MG63 (cell line): ENCODE results near the gene ADAMTS2. TPM values are rescaled to one million over a fixed set of nuclear protein-coding genes. Genes with fewer than 3 reads are reported as not detected.

Source experiments
- DNase-seq: peaks from one replicate; pipeline ENCODE4 v3.0.0-alpha.2; 2020
- H3K27me3 ChIP-seq: fragments of 250-450 bp; sonication (Bioruptor Pico); 2 replicates; pipeline ENCODE4 v1.5.1; 2020; ENCODE audit warnings: mild to moderate bottlenecking, moderate library complexity
- H3K36me3 ChIP-seq: fragments of 250-450 bp; sonication (Bioruptor Pico); 2 replicates; pipeline ENCODE4 v1.5.1; 2020; ENCODE audit warnings: mild to moderate bottlenecking, moderate library complexity
- H3K4me3 ChIP-seq: fragments of 250-450 bp; sonication (Bioruptor Pico); 2 replicates; pipeline ENCODE4 v1.5.1; 2020; ENCODE audit warnings: mild to moderate bottlenecking, moderate library complexity
- H3K9me3 ChIP-seq: fragments of 250-450 bp; sonication (Bioruptor Pico); 2 replicates; pipeline ENCODE4 v1.5.1; 2020; ENCODE audit warnings: mild to moderate bottlenecking, moderate library complexity
- total RNA-seq: library from RNA; depleted of rRNA; stranded (reverse); fragments of >200 nt; shearing (Covaris generic); gene quantifications from 2 replicates; pipeline ENCODE4 v1.2.3, GENCODE V29; 2014; ENCODE audit warnings: low replicate concordance

ADAMTS2 gene
- total RNA-seq, 1 experiment from 2014 or later: 141 TPM

DNA sequence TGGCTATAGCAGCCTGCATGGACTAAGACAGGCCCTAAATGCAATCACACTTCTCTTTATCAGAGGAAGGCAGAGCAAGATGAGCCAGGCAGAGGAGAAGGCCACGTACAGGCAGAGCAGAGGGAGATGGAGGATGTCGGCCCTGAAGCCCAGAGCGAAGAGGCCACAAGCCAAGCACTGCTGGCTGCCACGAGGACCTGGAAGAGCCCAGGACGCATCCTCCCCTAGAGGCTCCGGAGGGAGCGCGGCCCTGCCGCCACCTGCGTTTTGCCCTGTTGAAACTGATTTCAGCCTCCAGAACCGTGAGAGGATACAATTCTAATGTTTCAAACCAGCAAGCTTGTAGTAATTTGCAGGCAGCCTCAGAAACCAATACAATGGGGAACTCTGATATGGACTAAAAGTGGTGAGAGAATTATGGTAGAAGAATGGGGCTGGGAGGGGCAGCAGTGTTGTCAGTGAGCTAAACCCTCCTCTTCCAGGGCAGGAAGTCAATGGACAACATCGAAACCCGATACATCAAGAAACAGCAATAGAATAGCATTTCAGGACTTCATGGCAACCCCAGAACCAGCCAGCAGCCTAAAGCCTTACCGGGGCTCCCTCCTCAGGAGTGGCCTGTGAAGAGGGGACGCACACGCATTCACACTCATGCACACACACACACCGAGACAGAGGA, 32.6 kb downstream of the ADAMTS2 start:
- Histone ChIP-seq H3K36me3 (peaks cover 38% of the 10 kb centered on the region), H3K4me3 (no peak overlapping the region), H3K27me3 (no peaks in the 10 kb centered on the region), H3K9me3 (peaks cover 15% of the 10 kb centered on the region)
- no peak for DNase-seq

DNA sequence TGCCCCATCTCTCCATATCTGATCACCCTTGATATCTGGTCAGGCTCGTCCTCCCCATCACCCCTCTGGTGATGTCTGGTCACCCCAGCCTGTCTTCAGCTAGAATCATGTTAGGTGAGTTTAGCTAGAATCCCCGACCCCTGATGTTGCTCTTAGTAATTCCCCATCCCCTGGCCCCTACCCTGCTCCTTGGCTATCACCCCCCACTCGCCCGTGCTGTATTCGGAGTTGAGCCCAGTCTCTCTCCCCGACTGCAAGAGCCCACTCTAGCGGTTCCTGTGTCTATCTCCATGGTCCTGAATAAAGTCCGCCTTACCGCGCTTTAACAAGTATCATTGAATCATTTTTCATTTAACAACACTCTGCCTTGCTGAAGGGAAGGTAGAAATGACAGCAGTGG, 33.7 kb downstream of the ADAMTS2 start:
- no peak overlapping the region for H3K4me3 ChIP-seq
- no peaks in the 10 kb centered on the region for H3K27me3 ChIP-seq
- DNase-seq: no peak
- H3K36me3 ChIP-seq: peaks cover 31% of the 10 kb centered on the region
- peaks cover 10% of the 10 kb centered on the region for H3K9me3 ChIP-seq

DNA sequence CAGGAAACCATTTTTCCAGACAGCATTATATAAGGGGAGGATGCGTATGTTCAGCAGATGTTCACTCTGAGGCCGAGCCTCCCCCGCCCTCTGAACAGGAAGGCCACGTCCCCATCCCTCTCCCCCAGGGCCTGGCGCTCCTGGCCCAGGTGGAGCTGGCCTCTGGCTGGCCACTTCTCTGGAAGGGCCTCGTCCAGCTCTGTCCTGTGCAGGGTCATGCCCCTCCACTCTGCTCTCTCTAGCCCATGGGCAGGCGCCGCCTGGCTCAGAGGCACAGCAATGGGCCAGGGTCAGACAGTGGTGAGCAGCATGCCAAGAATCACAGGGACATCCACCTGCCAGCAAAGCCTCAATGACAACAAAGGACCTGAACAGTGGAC, 34.2 kb downstream of the ADAMTS2 start:
- Histone ChIP-seq H3K4me3 (no peak overlapping the region), H3K36me3 (peaks cover 26% of the 10 kb centered on the region), H3K9me3 (peaks cover 5% of the 10 kb centered on the region), H3K27me3 (no peaks in the 10 kb centered on the region)
- DNase-seq: no peak

DNA sequence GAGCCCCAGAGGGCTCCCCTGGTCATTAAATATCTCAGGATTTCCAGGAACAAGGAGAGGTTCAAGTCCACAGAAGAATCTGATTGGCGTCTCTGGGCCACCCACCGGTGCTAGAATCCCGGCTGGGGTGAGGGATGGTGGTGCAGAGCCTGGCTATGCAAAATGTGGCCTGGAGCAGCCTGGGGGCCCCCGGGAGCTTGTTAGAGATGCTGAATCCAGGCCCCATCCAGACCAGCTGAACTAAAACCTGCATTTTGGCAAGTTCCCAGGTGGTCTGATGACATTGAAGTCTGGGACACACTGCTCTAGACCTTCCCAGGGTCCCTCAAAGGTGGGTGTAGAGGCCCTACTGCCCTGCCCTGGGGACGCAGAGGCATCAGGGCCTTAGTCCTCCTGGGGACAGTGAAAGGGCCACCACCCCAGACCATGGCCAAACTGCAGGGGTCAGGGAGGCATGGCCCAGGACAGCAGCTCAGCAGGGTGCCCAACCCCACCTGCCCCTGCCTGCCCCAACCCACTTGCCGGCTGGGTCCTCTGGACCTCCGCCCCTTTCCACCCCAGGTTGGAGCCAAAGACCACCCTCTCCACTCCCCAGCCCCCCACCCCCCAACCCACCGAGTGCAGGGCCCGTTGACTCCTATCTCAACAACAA, 34.7 kb downstream of the ADAMTS2 start:
- DNase-seq: no peak
- Histone ChIP-seq H3K4me3 (no peak overlapping the region), H3K9me3 (peaks cover 2% of the 10 kb centered on the region; the same call in 1 of the 2 replicates)

DNA sequence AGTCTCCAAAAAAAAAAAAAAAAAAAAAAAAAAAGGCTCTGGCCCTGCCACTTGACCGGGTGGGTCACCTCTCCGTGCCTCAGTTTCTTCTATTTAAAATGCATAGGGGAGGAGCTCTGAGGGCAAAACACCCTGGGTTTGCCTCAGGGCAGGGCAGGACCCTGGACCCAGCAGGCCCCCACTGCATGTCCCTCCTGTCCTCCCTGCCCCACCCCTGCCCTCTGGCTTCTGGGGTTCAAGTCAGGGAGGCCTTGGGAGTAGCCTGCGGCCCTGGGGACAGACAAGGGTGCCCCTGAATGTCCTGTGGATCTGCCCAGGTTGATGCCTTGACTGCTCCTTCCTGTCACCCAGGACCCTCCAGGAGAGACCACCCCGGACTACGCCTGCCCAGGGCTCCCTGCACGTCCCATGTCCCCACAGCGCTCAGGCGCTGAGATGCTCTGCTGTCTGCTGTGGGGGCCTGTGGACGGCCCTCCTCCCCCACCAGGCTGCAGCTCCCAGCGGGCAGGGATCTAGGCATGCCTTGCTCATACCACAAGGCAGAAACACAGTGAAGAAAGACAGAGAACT, 35.4 kb downstream of the ADAMTS2 start:
- no peak overlapping the region for H3K4me3 ChIP-seq
- peaks cover 18% of the 10 kb centered on the region for H3K36me3 ChIP-seq
- H3K9me3 ChIP-seq: peaks cover 8% of the 10 kb centered on the region
- H3K27me3 ChIP-seq: no peaks in the 10 kb centered on the region
- DNase-seq: no peak

More for the DNA sequence above, 34.7 kb downstream of the ADAMTS2 start:
- peaks cover 20% of the 10 kb centered on the region for H3K36me3 ChIP-seq
- H3K27me3 ChIP-seq: no peaks in the 10 kb centered on the region

DNA sequence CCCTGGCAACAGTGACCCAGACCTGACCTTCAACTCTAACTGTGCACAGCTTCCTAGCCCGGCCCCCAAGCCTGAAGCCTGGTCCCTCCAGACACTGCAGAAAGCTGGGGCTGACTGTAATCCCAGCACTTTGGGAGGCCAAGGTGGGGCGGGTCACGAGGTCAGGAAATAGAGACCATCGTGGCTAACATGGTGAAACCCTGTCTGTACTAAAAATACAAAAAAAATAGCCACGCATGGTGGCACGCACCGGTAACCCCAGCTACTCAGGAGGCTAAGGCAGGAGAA, 35.9 kb downstream of the ADAMTS2 start:
- Histone ChIP-seq H3K9me3 (peaks cover 8% of the 10 kb centered on the region), H3K4me3 (no peak overlapping the region), H3K36me3 (peaks cover 18% of the 10 kb centered on the region), H3K27me3 (no peaks in the 10 kb centered on the region)
- no peak for DNase-seq

DNA sequence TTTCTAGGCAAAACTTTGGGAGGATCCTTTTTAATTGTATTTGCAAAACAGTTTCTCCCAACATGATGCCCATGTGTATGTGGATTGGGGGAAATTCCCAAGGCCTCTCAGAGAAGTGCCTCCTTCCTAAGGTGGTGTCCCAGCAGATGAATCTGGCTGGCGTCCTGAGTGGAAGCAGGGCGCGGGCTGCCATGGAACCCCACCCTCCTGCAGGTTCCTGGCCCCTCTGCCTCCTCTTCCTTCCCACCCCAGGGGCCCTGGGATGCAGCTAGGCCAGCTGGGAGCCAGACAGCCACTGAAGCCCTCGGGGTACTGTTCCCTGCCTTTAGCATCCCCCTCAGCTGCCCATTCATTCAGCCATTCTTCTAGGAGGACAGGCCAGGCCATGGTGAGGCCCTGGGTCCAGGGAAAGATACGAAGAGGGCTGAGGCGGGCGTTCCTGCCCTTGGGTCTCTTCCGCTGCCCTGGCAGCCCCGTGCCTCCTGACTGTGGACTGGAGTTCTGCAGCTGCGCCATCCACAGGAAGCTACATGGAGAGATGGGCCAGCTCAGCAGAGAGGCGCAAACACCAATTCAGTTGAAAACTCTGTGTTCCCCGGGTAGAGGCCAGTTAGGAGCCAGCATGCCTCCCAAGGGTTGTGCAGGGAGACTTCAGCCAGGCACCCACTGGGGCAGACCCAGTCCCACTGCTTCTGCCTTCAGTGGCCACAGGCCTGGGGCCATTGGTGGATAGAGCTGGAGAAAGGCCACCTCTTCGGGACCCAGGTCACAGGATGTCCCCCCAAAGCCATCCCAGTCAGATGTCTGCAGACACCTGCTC, 36.5 kb downstream of the ADAMTS2 start:
- no peak for DNase-seq
- Histone ChIP-seq H3K4me3 (no peak overlapping the region), H3K27me3 (no peaks in the 10 kb centered on the region), H3K9me3 (peaks cover 8% of the 10 kb centered on the region), H3K36me3 (peaks cover 18% of the 10 kb centered on the region)

DNA sequence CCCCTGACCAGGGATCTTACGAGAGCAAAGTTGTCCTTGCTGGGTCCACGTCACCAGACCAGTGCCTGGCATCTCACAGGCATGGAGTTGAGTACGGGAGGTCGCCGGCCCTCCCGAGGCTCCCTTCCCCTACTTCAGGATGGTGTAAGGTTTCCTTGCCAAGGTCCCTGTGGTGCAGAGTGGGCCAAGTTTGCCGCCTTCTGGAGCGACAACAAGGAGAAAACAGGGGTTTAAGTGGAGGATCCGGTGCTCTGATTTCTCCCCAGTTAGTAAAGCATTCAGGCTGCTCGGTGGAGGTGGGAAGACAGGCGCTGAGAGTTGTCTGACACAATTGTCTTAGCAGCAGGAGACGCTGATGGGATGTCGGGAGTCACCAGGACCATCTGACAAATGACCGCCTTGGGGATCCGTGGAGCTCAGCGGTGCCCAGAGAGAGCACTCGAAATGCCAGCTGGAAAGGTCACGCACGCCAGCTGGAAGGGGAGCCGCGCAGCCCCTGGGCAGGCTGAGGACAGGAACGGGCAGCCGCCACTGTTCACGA, 37.3 kb downstream of the ADAMTS2 start:
- no peak for DNase-seq
- H3K36me3 ChIP-seq: peaks cover 18% of the 10 kb centered on the region
- no peak overlapping the region for H3K4me3 ChIP-seq
- H3K9me3 ChIP-seq: peaks cover 8% of the 10 kb centered on the region
- no peaks in the 10 kb centered on the region for H3K27me3 ChIP-seq

DNA sequence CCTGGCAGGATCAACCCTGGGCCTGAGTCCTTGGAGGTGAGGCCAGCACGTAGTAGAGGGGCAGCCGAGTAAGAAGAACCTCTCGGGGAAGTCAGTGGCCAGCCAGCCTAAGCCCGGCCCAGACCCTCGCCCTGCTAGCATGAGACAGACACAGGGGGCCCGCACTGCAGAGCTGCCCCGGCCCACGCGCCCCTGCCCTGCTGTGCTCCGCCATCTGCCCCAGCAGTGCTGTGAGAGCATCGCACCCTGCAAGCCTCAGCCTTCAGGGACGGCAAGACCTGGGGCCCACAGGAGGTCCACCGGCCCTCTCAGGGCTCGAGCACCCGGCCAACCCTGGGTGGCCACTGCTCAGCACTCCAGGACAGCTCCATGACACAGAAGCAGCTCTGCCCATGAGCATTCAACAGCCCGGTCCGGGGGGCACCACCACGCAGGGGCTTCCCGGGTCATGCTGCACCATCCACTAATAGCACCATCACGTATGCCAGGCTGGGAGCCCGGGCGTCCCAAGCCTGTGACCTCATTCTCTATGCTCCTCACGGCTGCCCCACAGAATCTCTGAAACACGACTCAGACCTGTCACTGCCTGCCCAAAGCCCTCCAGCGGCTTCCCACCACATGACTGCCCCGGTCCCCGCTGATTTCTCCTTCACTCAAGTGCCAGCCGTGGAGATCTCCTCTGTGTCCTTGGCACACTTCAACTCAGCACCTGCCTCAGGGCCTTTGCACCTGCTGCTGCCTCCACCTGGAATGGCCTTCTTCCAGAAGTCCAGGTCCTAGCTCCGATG, 38.1 kb downstream of the ADAMTS2 start:
- DNase-seq: peak; percentile 37
- H3K9me3 ChIP-seq: peaks cover 8% of the 10 kb centered on the region
- no peaks in the 10 kb centered on the region for H3K27me3 ChIP-seq
- peaks cover 11% of the 10 kb centered on the region for H3K36me3 ChIP-seq
- no peak overlapping the region for H3K4me3 ChIP-seq

DNA sequence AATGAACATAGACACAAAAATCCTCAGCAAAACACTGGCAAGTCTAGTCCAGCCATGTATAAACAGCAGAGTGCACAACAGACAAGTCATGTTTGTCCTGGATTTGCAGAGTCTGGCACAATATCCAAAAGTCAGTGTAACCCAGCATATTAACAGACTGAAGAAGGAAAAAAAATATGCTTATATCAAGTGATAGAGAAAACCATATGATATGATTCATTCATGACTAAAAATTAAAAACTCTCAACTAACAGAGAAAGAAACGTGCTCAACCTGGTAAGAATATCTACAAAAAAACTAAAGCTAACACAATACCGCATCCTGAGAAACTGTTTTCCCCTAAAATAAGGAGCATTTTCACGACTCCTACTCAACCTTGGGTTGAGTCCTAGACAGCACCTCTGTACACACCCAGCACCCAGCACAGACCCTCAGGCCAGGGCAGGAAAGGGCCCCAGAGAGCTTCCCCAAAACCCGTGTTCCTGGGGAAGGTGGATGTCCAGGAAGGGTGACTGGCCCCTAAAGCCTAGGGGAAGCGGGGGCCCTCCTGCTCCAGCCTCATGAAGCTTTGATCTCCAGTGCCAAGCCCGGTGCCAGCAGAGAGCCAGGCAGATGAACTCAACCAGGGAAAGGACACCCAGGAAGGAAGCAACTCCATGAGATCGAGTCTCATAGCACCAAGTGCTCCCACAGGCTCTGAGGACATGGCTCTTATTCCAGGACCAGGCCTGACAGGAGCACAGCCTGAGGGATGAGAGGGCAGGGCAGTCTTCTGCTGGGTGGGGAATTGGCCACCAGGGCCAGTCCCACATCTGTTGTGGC, 38.9 kb downstream of the ADAMTS2 start:
- H3K9me3 ChIP-seq: peaks cover 8% of the 10 kb centered on the region
- no peak overlapping the region for H3K4me3 ChIP-seq
- H3K36me3 ChIP-seq: peaks cover 11% of the 10 kb centered on the region
- DNase-seq: peak; percentile 47
- H3K27me3 ChIP-seq: no peaks in the 10 kb centered on the region

DNA sequence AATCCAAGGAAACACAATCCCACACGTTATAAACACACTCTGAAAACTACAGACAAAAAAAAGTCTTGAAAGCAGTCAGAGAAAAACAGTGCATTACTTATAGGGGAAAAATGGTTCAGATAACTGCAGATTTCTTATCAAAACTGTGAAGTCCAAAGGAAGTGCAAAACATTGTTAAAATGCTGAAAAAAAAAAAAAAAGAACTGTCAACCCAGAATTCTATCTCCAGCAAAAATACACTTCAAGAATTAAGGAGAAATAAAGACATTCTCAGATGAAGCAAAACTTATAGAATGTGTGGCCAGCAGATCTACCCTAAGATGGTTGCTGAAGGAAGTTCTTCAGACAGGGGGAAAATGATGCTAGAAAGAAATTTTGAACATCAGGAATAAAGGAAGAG, 40.4 kb downstream of the ADAMTS2 start:
- Histone ChIP-seq H3K4me3 (peak overlapping the region; percentile 2), H3K9me3 (peaks cover 8% of the 10 kb centered on the region)
- no peak for DNase-seq

DNA sequence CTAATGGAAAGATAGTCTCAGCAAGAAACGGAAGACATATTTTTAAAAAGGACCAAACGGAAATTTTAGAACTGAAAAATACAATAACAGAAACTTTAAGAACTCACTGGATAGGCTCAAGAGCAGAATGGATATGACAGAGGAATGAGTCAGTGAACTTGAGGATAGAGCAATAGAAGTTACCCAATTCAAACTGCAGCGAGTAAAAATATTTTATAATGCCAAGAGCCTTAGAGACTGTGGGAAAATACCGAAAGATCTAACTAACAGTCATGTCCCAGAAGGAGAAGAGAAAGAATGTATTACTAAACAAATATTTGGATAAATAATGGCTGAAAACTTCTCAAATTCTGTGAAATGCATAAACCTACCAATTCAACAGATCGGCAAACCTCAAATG, 40.8 kb downstream of the ADAMTS2 start:
- Histone ChIP-seq H3K4me3 (peak overlapping the region; percentile 4), H3K9me3 (peaks cover 10% of the 10 kb centered on the region), H3K36me3 (peaks cover 11% of the 10 kb centered on the region), H3K27me3 (no peaks in the 10 kb centered on the region)
- no peak for DNase-seq

More for the DNA sequence above, 40.4 kb downstream of the ADAMTS2 start:
- Histone ChIP-seq H3K36me3 (peaks cover 11% of the 10 kb centered on the region), H3K27me3 (no peaks in the 10 kb centered on the region)

DNA sequence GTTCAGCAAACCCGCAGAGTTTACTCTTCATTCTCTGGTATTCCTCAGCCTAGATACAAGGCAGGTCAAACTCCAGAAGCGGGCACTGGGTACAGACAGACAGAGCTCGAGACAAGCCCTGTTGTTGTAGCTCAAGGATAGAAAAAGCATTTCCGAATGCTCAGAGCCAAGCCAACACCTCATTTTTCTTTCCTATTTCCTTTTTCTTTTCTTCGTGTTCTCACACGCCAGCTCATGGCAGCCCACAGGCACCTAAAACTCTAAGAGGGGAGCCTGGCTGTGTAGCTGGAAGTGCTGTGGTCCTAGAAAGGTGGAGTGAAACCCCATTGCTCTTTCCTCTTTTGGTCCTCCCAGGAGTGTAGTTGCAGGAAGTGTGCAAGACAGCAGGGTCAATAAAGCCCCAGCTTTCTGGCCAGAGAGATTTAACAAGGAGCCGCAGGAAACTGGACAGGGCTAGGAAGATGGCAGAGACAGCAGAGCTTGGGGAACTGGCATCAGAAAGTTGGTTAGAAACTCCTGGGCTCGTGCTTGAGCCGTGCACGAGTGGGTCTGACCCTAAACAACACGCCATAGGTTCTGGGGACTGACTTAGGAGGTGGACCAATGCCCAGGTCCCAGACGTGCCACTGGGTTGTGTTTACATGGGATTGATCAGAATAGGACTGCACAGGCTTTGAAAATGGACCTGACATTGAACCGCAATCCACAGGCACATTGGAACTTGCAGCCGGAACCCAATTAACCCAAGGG, 41.6 kb downstream of the ADAMTS2 start:
- Histone ChIP-seq H3K27me3 (no peaks in the 10 kb centered on the region), H3K9me3 (peaks cover 11% of the 10 kb centered on the region), H3K4me3 (no peak overlapping the region), H3K36me3 (peaks cover 11% of the 10 kb centered on the region)
- no peak for DNase-seq

DNA sequence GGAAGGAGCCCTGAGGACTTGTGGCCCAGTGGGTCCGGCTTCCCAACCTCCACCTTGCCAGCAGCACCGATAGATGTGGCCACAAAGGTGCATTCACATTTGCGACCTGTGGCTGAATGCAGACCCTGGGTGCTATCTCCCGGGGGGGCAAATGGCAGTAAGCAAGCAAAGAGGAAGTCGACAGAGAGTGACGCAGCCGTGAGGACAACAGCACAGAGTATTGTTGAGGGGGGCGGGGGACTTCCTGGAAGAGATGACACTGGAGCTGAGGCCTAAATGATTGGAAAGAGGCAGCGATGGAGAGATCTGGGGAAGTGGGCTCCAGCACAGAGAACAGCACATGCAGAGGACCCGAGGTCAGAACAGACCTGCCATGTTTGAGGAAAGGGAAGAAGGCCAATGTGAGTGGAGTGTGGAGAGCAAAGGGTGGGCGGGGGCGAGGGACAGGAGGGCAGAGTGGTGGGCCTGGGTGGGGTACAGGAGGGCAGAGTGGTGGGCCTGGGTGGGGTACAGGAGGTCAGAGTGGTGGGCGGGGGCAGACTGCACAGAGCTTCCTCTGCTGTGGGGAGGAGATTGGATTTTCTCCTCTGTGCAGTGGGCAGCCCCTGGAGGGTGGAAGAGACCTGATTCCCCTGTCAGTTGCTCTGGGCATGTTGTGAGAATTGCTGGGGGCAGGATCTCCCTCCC, 42.6 kb downstream of the ADAMTS2 start:
- peaks cover 10% of the 10 kb centered on the region for H3K36me3 ChIP-seq

More for the DNA sequence above, 42.6 kb downstream of the ADAMTS2 start:
- Histone ChIP-seq H3K4me3 (no peak overlapping the region), H3K27me3 (no peaks in the 10 kb centered on the region), H3K9me3 (peaks cover 11% of the 10 kb centered on the region)
- no peak for DNase-seq
